B cell (primary cell): ENCODE data around the gene RGS19. TPM values are rescaled to one million over a fixed set of nuclear protein-coding genes. Genes with fewer than 3 reads are reported as not detected.

Experiments used
- ATAC-seq: fragments of 200-7000 bp; cut with Tn5 transposase; one replicate; pipeline ENCODE4 v1.10.0; 2021; ENCODE audit warnings: low read depth, mild to moderate bottlenecking, moderate number of reproducible peaks, moderate library complexity
- CTCF ChIA-PET: fragments of 350-600 bp; sonication (Branson Sonifier 250); formaldehyde crosslinking; loops from one replicate; lab custom pipeline; 2021; ENCODE audit warnings: antibody characterized with exemption, inconsistent platforms; lab: Charles Lee
- POLR2A ChIA-PET: fragments of 350-600 bp; sonication (Branson Sonifier 250); formaldehyde crosslinking; loops from one replicate; lab custom pipeline; 2021; ENCODE audit warnings: antibody characterized with exemption; lab: Charles Lee
- DNase-seq: peaks from one replicate; pipeline ENCODE4 v3.0.0; 2013
- H2AFZ ChIP-seq: 2 replicates; pipeline ENCODE4 v1.6.1; 2012; ENCODE audit warnings: mild to moderate bottlenecking, low read depth, low read length; ENCODE audit not compliant: insufficient read depth, poor library complexity, severe bottlenecking
- H3K27ac ChIP-seq, 2 donors: 1 replicate in 1 of 2; 2 replicates in 1 of 2; pipeline ENCODE4 v1.5.1; 2012 to 2013; ENCODE audit warnings: low read length in 2 of 2, mild to moderate bottlenecking in 2 of 2, moderate library complexity in 1 of 2
- H3K27me3 ChIP-seq, 4 experiments: fragments of 200-600 bp in 1 of 4; sonication (generic) in 1 of 4; replicated peaks in 1 of 4; 1 replicate in 2 of 4; 2 replicates in 2 of 4; pipeline versions ENCODE4 v1.6.1 to v1.7.0; 2013 to 2016; ENCODE audit warnings: low read length in 3 of 4, mild to moderate bottlenecking in 2 of 4, mixed read lengths in 1 of 4, moderate library complexity in 1 of 4; ENCODE audit not compliant: insufficient read depth in 4 of 4, control insufficient read depth in 3 of 4; ENCODE audit errors: control extremely low read depth in 1 of 4
- H3K36me3 ChIP-seq, 2 experiments: replicated peaks in 1 of 2; 1 replicate in 1 of 2; 2 replicates in 1 of 2; pipeline versions ENCODE4 v1.6.1 to v1.7.1; 2013; ENCODE audit warnings: low read length in 1 of 2; ENCODE audit not compliant: insufficient read depth in 2 of 2, control insufficient read depth in 1 of 2; ENCODE audit errors: control extremely low read depth in 1 of 2, extremely low read depth in 1 of 2
- H3K4me1 ChIP-seq, 2 donors: fragments of 200-600 bp in 1 of 2; sonication (generic) in 1 of 2; 1 replicate in 1 of 2; 2 replicates in 1 of 2; pipeline versions ENCODE4 v1.5.1 to v1.6.1; 2013 to 2017; ENCODE audit warnings: low read length in 2 of 2; ENCODE audit not compliant: control insufficient read depth in 2 of 2, insufficient read depth in 2 of 2
- H3K4me2 ChIP-seq: replicated peaks from 2 replicates; pipeline ENCODE3; 2012; ENCODE audit warnings: mild to moderate bottlenecking, low read depth, low read length; ENCODE audit not compliant: poor library complexity, severe bottlenecking
- H3K4me3 ChIP-seq, 5 experiments: fragments of 200-600 bp in 1 of 5; sonication (generic) in 1 of 5; 1 replicate in 3 of 5; 2 replicates in 2 of 5; pipeline versions ENCODE4 v1.5.1 to v1.7.0; 2011 to 2016; ENCODE audit warnings: low read length in 4 of 5, mild to moderate bottlenecking in 4 of 5, low read depth in 2 of 5, control low read depth in 1 of 5, moderate library complexity in 1 of 5; ENCODE audit not compliant: insufficient read depth in 1 of 5; ENCODE audit errors: control extremely low read depth in 1 of 5, extremely low read depth in 1 of 5
- H3K79me2 ChIP-seq: fragments of 200-600 bp; sonication (generic); one replicate; pipeline ENCODE4 v1.6.0; 2016; ENCODE audit warnings: low read length; ENCODE audit not compliant: control insufficient read depth, insufficient read depth
- H3K9ac ChIP-seq: fragments of 200-600 bp; sonication (generic); 2 replicates; pipeline ENCODE4 v1.6.1; 2017; ENCODE audit warnings: mild to moderate bottlenecking, low read length, moderate library complexity
- H3K9me3 ChIP-seq, 3 donors: one replicate each; pipeline versions ENCODE4 v1.6.1 to v1.7.1; 2013; ENCODE audit warnings: low read length in 2 of 3; ENCODE audit not compliant: control insufficient read depth in 2 of 3, insufficient read depth in 1 of 3; ENCODE audit errors: control extremely low read depth in 1 of 3
- H4K20me1 ChIP-seq: 2 replicates; pipeline ENCODE4 v1.6.0; 2012; ENCODE audit warnings: mild to moderate bottlenecking, low read length; ENCODE audit not compliant: insufficient read depth, control insufficient read depth, poor library complexity, severe bottlenecking
- H3K27ac Mint-ChIP-seq: one replicate; pipeline ENCODE4 v1.8.0; 2021; ENCODE audit warnings: mixed read lengths
- H3K27me3 Mint-ChIP-seq: one replicate; pipeline ENCODE4 v1.8.0; 2021; ENCODE audit warnings: mixed read lengths
- H3K4me1 Mint-ChIP-seq: one replicate; pipeline ENCODE4 v1.8.0; 2021; ENCODE audit warnings: mixed read lengths
- H3K4me3 Mint-ChIP-seq: one replicate; pipeline ENCODE4 v1.8.0; 2021; ENCODE audit warnings: mixed read lengths
- H3K9me3 Mint-ChIP-seq: one replicate; pipeline ENCODE4 v1.8.0; 2022; ENCODE audit warnings: mixed read lengths; ENCODE audit not compliant: insufficient read depth
- CTCF ChIP-seq: fragments of 200-600 bp; IDR thresholded peaks from one replicate; pipeline ENCODE4 v1.8.0; 2022; ENCODE audit warnings: antibody characterized with exemption, mild to moderate bottlenecking
- EZH2 ChIP-seq: IDR thresholded peaks from 2 replicates; pipeline ENCODE4 v1.6.1; 2012; ENCODE audit warnings: borderline replicate concordance, low read depth, mild to moderate bottlenecking, moderate library complexity, low read length; ENCODE audit not compliant: insufficient read depth, poor library complexity, severe bottlenecking
- WGBS: methylation state at CpG from one replicate; pipeline ENCODE4 v1.1.5; 2013; ENCODE audit warnings: missing lambda C conversion rate; ENCODE audit not compliant: insufficient coverage; 5-methylcytosine and 5-hydroxymethylcytosine counted together
- intact Hi-C: fragments of 100-400 bp; cut with micrococcal nuclease; formaldehyde crosslinking; loops from one replicate; pipeline ENCODE4 v1.10.0; 2022
- polyA plus RNA-seq: library from polyadenylated mRNA; depleted of rRNA; stranded (reverse); fragments of >200 nt; gene quantifications from 2 replicates; pipeline ENCODE4 v1.2.3, GENCODE V29; 2012
- total RNA-seq, 2 donors: library from RNA; stranded (reverse); fragments of 120-200 nt in 1 of 2; gene quantifications; 1 replicate in 1 of 2; 2 replicates in 1 of 2; pipeline versions ENCODE4 v1.2.3 to v1.2.4, GENCODE V29; 2013 to 2022

Gene RGS19
- total and polyA plus RNA-seq, 2 donors (not counting 1 experiment from before 2014, with no cell fraction given): 69.4 to 203 TPM

- H3K4me1 Mint-ChIP-seq: peaks cover 40% of the 10 kb centered on the region
- Histone ChIP-seq H3K9me3 (peaks cover 0 to 11% (median 0%) of the 10 kb centered on the region in 3 donors), H3K4me1 (peaks cover 40 to 49% of the 10 kb centered on the region in 2 donors), H3K79me2 (peaks cover 7% of the 10 kb centered on the region), H3K27ac (no peak overlapping the region), H3K27me3 (peaks cover 0 to 11% (median 3%) of the 10 kb centered on the region in 4 experiments), H3K4me3 (peak overlapping the region in 4 of 5 experiments; percentile 32 to 62 (median 56)), H2AFZ (peak overlapping the region; percentile 69), H3K36me3 (no peaks in the 10 kb centered on the region), H3K4me2 (peak overlapping the region; percentile 96), H4K20me1 (peaks cover 23% of the 10 kb centered on the region), H3K9ac (peak overlapping the region; percentile 61)
- CTCF ChIA-PET: interaction anchor here (0.6 to 11.8 kb wide), 16 partner anchors 13 to 186 kb away, joined by 3 to 220 read pairs (median 8); partner anchors contain the start of genes NPBWR2, SAMD10 and TCEA2
- ATAC-seq: no peak
- POLR2A ChIA-PET: interaction anchor here (0.9 to 2.7 kb wide), 4 partner anchors 17 to 44 kb away, joined by 3 to 21 read pairs (median 3); partner anchors contain the start of genes NPBWR2 and TCEA2
- DNase-seq: no peak
- H3K27me3 Mint-ChIP-seq: peaks cover 5% of the 10 kb centered on the region
- H3K4me3 Mint-ChIP-seq: peak overlapping the region; percentile 87
- no peaks in the 10 kb centered on the region for H3K9me3 Mint-ChIP-seq
- TF ChIP-seq CTCF: no peak
- TF ChIP-seq EZH2: no peak
- intact Hi-C loops: loop anchor here (1.0 to 5.0 kb wide), 4 partner anchors 17 to 101 kb away; partner anchors contain the start of gene PRPF6
- peak overlapping the region; percentile 76 for H3K27ac Mint-ChIP-seq
- 7% methylated on average over 6 of the region's 13 CpGs for WGBS
Observed at GRCh38 chr20:64082820-64083377, 3.6 kb upstream of the RGS19 start.
